ENCODE results near the gene TNFRSF1A.

TNFRSF1A gene

DNA sequence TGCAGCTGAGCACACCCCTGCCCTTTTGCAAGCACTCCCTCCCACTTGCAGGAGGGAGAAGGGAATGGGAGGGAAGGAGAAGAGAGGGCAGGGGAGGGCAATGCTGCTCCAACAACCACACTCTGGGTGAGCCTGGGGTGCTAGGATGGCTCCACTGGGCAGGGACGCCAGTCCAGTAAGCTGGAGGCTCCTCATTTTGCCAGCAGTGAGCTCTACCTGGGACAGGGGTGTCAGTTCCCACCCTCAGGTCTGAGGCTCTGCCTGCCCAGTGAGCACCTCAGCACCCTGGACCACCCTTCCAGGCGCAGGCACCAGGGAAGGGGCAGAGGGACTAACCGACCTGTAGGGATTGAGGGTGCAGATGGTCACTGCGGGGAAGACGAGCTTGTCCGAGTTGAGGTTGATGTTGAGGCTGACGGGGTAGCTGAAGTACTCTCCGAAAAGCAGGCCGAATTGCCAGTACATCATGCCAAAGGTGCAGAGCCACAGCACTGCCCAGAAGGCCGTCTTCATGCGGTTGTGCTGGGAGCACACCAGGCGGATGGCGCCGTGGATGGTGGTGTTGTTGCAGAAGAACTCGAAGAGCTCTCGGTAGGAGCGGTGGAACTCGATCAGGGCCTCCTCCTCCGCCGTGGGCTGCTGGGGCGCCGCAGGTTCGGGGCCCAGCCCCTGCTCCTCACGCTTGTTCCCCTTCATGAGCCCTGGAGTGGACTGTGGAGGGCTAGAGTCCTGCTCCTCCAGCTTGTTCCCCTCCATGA lies 32.3 kb upstream of the TNFRSF1A start:
- no peak for DNase-seq (ENCODE audit: low spot score)

DNA sequence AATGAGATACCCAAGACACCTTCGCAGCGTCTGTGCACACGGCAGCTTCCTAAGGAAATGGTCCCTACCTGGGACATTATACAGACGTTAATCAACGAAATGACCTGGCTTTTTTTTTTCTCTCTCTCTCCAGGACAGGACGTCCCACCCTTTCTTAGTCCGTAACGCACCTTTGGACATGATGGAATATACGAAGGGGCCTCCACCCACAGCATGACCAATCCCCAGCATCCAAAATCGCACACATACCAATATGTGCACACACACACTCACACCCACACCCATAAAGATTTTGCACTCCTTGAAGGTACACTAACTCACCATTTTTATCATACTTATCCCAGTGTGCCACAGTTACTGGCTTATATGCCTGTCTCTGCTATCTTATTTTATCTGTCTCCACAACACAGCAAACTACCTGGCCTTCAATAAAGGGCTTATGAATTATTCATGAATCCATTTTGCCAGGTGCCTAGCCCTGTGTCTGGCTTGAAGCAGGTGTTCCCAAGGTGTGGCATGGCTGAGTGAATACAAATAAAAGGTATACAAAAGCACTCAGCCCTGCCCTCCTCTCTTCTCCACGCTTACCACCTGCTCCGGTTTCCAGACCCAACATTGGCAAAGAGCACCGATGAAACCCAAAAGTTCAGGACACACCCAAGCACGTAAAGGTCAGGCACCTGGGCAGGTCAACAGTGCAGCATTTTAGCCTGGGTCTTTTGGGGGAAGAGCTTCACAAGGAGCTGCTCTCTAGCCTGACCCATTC lies 31.3 kb upstream of the TNFRSF1A start:
- no peak for DNase-seq (ENCODE audit: low spot score)

DNA sequence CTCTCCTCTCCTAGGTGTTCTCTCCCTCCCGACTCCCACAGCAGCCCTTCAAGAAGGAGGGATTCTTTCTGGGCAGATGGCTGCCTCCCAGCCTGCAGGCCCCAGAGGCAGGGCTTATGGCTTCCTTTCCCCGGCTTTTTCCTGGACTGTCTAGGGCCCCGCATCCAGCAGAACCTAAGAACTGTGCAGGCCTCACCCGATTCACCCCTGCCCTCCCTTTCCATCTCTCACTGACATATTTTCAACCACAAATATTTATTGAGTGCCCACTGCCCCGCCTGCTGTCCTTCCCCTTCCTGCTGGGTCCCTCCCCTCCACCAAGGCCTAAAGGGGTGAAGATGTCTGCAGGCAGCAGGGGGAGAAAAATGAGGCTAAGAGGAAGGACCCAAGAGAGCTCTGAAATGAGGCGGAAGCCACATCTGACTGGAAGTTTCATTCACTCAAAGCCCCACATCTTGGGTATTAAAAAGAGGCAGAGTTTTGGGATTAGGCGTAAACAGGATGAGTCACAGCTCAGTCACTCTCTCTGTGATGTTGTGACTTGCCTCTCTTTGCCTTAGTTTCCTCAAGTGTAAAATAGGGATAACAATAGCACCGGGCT lies 30.6 kb upstream of the TNFRSF1A start:
- DNase-seq (ENCODE audit: low spot score) = no peak

DNA sequence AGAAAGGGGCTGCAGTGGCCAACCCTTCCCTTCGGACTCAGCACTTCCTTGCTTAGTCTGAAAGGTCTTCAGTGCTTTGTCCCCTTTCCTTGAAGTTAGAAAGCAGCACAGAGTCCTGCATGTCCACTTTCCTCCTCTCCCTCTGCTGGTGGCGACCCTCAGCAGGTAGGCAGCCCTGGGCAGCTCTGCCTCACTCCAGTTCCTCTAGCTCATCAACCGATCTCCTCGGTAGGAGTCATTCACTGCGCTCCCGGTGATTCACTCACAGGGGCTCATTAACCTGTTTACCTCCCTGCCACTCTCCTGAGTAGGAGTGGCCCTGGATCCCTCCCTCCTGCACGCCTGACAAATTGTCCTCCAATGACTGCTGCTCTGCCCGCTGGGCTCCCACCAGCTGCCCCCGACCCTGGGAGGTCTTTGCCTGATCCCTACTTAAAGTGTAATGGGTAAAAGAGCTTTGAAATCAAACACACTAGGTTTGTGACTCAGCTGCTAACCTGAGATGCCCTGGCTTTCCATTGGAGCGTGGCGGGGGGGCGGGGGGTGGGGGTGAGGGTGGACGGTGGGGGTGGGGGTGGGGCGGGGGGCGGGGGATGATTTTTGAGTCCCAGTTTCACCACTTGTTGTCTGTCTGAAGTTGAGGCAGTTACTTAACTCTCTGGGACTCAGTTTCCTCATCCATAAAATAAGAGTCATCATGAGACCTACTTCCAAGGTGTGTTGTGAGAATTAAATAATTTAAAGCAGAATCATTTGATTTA lies 29.3 kb upstream of the TNFRSF1A start:
- DNase-seq (ENCODE audit: low spot score) = no peak

DNA sequence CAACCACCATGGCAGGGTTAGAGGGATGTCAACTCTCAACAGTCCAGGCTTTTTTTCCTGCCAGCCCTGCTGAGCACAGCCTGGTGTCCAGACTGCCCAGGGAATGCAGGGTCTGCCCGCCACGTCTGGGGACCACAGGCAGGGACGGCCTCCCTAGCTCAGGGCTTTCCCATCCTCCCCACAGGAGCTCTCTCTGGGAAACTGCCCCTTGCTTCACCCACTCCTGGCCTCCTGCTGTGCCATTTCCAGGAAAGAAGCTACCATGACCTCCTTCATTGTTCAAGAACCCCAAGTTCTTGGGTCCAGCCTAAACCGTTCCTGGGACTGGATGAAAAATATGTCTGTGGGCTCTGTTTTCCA lies 28.7 kb upstream of the TNFRSF1A start:
- DNase-seq (ENCODE audit: low spot score) = no peak

DNA sequence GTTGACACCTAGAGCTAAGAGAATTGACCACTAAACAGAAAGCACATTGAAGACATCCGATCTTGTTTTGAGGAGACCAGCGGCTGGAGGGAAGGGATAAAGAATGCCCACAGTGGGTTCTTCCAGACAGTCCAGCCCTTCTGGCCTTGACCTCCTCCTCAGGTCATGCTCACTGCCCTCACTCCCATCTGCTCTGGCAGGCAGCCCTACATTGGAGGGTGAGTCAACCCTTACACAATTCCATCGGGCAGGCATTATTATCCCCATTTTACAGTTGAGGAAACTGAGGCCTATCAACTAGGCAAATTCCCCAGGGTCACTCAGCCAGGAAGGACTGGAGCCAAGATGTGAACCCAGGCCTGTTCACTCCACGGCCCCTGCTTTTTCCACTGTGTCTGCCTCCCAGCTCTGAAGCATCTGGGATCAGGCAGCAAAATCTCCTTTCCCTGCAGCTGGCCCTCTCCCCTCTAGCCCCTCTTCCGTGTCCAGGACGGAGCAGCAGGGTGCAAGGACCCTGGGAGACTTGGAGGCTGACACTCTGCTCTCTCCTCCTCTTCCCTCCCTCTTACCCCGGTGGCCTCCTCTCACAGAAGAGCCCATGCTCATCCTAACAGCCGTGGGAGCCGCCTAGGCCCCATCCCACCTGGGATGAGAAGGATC lies 28.2 kb upstream of the TNFRSF1A start:
- no peak for DNase-seq (ENCODE audit: low spot score)

DNA sequence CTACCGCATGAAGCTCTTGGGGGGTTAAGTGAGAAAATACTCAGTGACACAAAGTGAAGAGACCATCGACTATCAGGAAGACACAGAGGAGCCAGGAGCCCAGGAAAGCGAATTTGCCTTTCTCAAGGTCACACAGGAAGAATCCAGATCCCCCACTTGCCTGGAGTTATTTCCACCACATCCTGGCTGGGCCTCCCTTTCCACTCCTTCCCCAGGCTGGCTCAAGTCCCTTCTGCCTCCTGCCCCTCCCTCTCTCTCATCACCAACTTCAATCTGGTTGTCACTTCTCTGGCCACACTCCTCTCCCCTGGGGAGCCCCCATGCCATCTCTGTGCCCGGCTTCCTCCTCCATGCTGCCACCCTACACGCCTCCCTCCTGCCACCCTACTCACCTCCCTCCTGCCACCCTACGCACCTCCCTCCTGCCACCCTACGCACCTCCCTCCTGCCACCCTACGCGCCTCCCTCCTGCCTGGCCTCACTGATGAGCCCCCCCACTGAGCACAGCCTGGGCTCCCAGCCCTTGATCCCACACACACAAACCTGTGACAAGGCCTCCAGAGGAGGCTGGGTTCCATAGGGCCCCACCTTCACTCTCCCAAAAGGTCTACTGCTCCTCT lies 27.1 kb upstream of the TNFRSF1A start:
- DNase-seq (ENCODE audit: low spot score) = no peak

DNA sequence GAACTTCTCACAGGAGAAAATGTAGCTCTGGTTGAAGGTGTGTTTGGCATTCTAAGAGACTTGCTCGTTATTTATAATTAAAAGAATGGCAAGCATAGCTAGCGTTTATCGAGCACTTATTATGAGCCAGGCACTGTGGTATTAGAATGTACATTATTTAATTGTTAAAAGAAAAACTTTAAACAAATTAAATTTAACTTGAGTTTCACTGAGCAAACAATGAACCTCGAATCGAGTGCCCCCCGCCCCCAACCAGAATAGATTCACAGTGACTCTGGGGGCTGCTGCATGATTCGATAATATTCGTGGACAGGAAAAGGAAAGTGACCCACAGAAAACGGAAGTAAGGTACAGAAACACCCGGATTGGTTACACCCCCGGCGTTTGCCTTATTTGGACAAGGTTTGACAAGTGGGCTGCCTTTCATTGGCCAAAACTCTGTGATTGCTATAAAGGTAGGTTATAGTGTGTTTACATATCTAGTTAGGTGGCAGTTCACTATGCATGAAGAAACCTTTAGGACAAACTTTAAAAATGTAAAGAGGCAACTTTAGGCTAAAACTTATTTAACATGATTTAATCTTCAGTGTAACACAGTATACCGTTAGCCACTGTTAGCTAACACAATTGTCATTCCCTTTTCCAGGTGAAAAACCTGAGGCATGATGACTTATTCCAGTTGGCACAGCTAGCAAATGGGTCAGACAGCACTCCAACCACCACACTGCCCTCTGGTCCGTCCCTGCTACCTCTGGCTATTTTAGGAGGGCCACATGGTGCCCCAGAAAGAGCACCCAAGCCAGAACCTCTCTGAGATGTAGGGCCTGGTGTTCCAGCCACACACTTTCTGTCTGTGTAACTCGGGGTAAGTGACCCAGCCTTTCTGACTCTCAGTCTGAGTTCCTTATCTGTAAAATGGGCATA lies 26.4 kb upstream of the TNFRSF1A start:
- DNase-seq (ENCODE audit: low spot score) = peak; percentile 37

DNA sequence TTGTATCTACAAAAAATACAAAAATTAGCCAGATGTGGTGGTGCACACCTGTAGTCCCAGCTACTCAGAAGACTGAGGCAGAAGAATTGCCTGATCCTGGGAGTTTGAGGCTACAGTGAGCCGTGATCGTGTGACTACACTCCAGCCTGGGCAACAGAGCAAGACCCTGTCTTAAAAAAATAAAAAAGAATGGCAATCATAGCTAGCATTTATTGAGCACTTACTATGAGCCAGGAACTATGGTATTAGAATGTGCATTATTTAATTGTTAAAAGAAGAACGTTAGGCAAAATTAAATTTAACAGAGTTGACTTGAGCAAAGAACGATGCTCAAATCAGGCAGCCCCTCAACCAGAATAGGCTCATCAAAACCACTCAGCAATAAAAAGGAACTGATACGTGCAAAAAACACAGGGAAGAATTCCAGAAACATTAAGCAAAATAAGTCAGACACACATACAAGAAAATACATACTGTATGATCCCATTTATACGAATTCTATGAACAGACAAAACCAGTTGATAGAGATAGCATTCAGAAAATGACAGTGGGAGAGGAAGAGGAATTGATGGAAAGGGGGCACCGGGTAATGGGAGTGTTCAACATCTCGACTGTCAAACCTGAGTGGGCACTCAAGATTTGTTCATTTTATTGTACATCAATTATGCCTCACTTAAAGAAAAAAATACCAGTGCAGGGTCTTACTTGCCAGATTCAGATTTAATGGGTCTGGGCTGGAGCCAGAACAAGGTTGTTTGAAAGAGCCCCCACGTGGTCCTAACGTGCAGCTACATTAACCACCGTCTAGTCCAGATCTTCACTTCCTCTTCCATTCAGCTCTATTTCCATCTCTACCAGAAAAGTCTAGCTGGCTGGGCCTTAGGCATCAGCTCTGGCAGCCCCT lies 25.4 kb upstream of the TNFRSF1A start:
- DNase-seq (ENCODE audit: low spot score) = peak; percentile 80

DNA sequence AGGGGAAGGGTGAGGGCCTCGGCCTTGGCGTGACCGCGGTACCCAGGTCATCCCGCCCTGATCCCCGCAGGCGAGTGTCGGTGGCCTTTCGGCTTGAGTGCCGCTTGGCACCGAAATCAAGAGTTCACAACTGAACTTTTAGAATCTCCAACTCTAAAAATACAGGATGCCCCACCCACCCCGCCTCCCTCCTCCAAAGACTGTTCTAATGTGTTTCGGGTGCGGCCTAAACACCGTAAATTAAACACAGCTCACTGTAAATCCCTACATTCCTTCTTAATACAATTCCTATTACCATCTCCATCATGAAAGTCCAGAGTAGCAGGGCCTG lies 22.1 kb upstream of the TNFRSF1A start:
- DNase-seq (ENCODE audit: low spot score) = no peak

DNA sequence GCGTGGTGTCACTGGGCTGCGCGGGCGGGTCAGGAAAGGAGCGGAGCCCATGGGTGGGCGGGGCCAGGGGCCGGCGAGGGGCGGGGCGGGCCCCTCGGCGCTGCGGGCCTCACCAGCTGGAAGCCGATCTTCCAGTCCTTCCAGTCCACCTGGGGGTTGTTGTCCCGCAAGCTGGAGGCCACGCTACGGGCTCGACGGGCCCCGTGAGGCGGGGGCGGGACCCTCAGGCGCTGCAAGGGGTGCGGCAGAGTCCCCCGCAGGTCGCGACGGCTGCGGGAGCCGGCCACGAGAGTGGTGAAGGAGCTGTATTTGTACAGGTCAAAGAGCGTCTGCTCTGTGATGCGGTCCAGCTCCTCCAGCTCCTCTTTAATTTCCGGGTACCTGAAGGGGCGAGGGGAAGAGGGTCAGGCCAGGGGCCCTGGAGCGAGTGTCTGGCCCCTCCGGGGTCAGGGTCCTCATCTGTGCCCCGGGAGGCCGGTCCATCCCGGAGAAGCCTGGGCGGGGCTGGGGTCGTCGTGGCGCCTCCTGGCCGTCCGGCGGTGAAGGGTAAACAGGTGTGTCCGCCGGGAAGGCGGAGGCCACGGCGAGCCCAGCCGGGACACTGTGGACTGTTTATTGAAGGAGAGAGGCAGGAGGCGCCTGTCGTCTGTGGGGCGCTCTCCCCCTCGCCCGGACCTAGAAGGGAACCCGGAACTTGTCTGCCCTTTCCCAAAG lies 21.6 kb upstream of the TNFRSF1A start:
- DNase-seq (ENCODE audit: low spot score) = no peak

DNA sequence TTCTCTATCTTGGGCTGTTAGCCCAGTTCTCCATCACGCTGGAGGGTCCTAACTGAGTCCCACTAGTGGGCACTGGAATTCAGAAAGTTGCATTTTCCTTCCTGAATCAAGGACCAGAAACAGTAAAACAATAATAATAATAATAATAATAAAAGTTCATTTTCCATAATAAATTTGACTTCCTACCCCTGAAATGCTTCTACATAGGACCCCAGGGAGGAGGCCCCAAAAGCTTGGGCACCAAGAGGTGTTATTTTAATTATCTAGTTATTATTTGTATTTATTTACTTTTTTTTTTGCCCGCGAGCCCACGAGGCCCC lies 21.1 kb upstream of the TNFRSF1A start:
- DNase-seq (ENCODE audit: low spot score) = no peak

DNA sequence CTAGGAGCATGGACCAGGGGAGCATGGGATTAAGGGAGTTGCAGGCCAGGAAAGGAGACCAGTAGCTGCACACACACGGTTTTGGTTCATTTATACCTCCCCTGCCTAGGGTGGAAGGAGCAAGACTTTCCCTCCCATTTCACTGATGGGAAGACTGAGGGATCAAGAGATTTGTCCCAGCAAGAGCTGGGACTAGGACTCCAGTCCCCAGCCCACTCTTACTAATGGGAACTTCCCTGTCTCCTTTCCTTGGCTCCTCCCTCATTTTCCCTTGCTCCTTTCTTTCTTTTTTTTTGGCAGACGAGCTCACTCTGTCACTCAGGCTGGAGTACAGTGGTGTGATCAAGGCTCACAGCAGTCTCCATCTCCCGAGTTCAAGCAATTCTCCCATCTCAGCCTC lies 20.5 kb upstream of the TNFRSF1A start:
- no peak for DNase-seq (ENCODE audit: low spot score)

DNA sequence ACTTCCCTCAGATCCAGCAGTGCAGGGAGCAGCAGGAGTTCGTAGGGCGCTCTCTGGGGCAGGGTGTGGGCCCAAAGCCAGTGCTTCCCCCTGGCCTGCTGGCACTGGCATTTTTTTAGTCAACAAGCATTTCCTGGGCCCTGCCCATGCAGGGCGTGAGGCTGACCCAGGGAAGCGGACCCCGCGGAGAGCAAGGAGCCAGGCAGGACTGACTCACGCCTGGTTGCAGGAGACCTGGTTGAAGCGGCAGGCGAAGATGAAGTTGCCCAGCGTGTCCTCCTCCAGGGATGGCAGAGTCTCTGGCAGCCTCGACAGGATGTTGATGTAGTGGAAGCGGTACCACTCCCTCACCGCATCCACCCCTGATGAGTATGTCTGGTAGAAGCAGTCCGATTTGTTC lies 20.0 kb upstream of the TNFRSF1A start:
- DNase-seq (ENCODE audit: low spot score) = no peak

DNA sequence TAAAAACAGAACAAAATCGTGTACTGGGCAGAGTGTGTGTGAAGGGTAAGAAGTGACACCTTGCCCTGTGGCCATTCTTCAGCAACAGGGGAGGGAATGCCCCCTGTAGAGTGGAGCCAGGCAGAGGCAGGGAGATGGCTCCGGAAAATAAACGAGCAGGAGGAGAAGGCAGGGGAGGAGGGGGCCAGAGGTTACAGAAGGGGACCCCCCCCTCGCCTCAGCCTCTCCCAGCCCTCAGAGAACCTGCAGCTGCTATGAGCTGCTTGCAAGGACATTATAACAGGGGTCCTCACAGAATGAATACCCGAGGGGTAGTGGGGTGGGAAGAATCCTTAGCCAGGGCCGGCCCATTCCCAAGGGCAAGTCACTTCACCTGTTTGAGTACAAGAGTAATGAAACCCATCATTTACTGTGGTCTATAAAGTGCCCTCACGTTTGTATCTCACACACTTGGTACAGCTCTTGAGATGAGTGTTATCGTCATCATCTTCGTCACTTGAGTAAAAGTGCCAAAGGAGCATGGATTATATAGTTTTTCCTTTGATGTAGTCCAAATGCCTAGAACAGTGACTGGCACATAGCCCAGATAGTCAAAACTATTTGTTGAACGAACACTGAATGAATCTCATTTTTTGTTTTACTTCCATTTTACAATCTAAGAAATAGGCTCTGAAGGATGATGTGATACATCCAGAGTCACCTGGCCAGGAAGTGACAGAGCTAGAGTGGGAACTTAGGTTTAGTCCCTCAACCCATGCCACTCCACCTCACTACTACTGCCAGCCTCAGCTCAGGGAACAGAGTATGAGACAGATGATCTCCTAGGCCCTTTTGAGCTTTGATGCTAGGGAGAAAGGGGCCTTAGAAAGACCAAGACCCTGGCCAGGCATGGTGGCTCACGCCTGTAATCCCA lies 19.0 kb upstream of the TNFRSF1A start:
- no peak for DNase-seq (ENCODE audit: low spot score)

DNA sequence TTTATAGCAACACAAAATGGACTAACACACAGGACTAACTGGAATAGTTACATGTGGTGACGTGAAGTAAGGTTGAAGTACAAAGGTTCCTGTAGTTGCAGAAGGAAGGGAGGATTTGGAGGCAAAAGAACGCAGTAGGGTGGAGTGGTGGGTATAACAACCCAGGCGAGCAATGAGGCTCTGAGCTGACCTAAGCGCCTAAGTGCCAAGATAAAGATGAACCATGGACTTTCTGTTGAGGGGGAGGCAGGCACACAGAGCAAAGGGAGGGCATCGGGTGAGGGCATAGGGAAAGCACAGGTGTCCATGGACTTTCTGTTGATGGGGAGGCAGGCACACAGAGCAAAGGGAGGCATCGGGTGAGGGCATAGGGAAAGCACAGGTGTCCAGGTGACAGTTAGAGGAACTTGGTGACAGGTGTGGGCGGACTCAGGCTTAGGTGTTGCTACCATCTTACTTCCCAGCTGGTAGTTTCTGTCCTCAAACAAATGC lies 18.2 kb upstream of the TNFRSF1A start:
- DNase-seq (ENCODE audit: low spot score) = no peak

DNA sequence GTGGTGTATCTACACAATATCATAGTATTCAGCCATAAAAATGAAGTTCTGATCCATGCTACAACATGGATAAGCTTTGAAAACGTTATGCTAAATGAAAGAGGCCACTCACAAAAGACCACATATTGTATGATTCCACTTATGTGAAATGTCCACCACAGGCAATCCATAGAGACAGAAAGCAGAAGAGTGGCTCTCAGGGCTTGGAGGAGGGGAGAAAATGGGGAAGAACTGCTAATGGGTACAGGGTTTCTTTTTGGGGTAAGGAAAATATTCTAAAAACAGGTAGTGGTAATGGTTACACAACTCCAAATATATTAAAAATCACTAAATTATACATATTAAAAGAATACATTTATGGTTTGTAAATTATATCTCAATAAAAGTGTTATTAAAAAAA lies 17.0 kb upstream of the TNFRSF1A start:
- no peak for DNase-seq (ENCODE audit: low spot score)

DNA sequence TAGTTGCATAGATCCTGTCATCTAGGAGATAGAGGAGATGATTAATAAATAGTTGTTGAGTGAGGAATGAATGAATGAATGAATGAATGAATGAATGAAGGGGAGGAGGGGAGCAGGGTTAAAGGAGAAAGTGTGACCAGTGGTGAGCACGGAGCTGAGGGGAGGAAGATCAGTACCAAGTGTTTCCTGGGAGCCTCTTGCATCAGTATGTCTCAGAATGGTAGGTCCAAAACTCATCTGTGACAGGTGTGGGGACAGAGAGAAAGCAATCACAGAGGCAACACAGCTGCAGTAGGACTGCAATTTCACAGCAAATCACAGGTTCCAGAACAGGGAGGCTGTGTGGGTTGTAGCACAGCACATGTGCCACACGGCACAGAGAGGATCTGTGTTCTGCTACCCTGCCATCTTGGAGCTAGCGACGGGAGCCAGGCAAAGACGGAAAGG lies 14.5 kb upstream of the TNFRSF1A start:
- no peak for DNase-seq (ENCODE audit: low spot score)
